ENCODE data around the gene CCNL1. TPM values are rescaled to one million over a fixed set of nuclear protein-coding genes. Genes with fewer than 3 reads are reported as not detected.

Gene CCNL1
- total RNA-seq, 1 donor from 2014 or later: 61.2 TPM

GRCh38 chr3:157122832-157123427, 37.0 kb downstream of the CCNL1 start:
- no peak for DNase-seq (ENCODE audit: low read depth)
- no peak overlapping the region for H3K4me3 ChIP-seq (ENCODE audit: low read depth, low read length)
- no peak for TF ChIP-seq CTCF (conservative IDR thresholded peaks at IDR 0.05; ENCODE audit: low read depth, low read length)

DNA sequence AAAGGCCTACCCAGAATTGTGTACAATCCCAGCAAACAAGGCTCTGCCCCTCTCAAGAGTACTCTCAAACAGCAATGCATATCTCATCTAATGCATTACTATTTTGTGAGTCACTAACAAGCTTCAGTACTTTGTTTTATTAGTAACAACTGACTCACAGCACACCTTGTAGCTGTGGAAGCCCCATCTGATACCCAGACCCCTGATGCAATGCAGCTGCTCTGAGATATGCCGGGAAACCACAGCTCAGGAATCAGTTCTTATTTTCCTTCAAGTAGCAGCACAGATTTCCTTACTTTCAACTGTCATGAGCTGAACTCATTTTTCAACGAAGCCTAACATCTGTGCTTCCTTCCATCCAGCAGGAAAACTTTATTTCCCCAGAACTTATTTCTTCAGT, 37.8 kb downstream of the CCNL1 start:
- TF ChIP-seq CTCF (conservative IDR thresholded peaks at IDR 0.05; ENCODE audit: low read depth, low read length): no peak
- DNase-seq (ENCODE audit: low read depth): peak; percentile 77
- no peak overlapping the region for H3K4me3 ChIP-seq (ENCODE audit: low read depth, low read length)

DNA sequence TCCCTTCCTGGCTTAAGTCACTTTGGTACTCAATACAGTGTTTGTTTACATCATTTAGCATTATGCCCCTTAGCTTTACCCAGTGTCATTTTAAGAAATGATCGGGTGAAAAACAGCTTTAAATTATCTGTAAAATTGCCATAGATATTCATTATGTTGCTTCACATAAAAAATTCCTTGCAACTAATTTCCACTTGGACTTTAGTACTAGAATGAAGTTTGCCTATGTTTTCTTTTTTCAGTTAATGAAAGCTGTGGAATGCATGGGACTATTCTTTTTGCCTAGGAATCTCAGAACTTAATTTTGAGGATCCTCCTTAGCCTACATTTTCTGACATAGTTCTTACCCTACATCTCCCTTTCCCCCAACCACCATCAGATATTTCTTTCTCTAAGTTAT, 38.4 kb downstream of the CCNL1 start:
- no peak for DNase-seq (ENCODE audit: low read depth)
- TF ChIP-seq CTCF (conservative IDR thresholded peaks at IDR 0.05; ENCODE audit: low read depth, low read length): no peak

GRCh38 chr3:157120071-157120892, 39.7 kb downstream of the CCNL1 start:
- H3K4me3 ChIP-seq (ENCODE audit: low read depth, low read length): no peak overlapping the region
- TF ChIP-seq CTCF (conservative IDR thresholded peaks at IDR 0.05; ENCODE audit: low read depth, low read length): no peak
- DNase-seq (ENCODE audit: low read depth): no peak

More for the DNA sequence above, 38.4 kb downstream of the CCNL1 start:
- H3K4me3 ChIP-seq (ENCODE audit: low read depth, low read length): no peak overlapping the region

- DNase-seq (ENCODE audit: low read depth): no peak
- H3K4me3 ChIP-seq (ENCODE audit: low read depth, low read length): no peak overlapping the region
- TF ChIP-seq CTCF (conservative IDR thresholded peaks at IDR 0.05; ENCODE audit: low read depth, low read length): no peak
Observed at GRCh38 chr3:157119369-157119951, 40.5 kb downstream of the CCNL1 start.

DNA sequence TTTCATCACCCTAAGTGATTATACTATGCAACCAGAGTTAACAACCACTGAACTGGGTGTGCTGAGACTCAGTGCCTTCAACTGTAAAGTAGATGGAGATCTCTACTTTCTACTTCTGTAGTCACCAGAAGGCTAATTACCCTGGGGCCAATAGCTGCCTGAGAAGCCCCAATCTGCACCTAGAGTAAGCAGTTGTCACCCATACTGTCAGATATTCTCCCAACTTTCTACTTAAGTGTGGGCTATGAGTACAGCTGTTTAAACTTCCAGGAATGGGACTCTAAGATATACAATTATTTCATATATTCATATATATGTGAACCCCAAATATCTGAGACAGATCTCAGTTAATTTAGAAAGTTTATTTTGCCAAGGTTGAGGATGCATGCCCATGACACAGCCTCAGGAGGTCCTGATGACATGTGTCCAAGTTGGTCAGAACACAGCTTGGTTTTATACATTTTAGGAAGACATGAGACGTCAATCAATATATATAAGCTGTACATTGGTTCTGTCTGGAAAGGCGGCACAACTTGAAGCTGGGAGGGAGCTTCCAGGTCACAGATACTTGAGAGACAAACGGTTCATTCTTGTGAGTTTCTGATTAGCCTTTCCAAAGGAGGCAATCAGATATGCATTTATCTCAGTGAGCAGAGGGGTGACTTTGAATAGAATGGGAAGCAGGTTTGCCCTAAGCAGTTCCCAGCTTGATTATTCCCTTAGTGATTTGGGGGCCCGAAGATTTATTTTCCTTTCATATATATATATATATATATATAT, 41.9 kb downstream of the CCNL1 start:
- DNase-seq (ENCODE audit: low read depth): no peak
- H3K4me3 ChIP-seq (ENCODE audit: low read depth, low read length): no peak overlapping the region
- TF ChIP-seq CTCF (conservative IDR thresholded peaks at IDR 0.05; ENCODE audit: low read depth, low read length): no peak

Data from epithelial cell of proximal tubule (primary cell).